Medulla oblongata (tissue), 1 donor: Measurements from ENCODE around the gene SMG5.

Source experiments
- DNase-seq: peaks from one replicate; pipeline ENCODE4 v3.0.0-alpha.2; 2015; ENCODE audit errors: extremely low spot score

Gene SMG5

DNA sequence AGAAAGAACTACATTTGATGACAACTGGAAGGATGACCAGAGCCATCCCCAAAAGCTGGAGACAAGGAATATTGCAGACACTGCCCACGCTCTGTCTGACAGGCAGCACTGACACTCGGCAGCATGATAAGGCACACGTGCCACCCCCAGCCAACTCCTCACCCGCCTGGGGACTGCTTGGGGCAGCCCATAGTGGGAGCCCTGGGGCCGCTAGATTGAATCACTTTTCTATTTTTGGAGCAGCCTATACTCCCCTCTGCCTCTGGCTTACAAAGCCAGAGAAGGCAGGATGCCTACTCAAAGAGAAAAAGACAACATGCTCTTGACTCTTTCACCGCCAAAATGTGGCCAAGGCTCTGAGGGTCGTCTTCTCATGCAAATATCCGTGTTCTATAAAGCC is 1.3 kb downstream of the SMG5 start:
- no peak for DNase-seq

DNA sequence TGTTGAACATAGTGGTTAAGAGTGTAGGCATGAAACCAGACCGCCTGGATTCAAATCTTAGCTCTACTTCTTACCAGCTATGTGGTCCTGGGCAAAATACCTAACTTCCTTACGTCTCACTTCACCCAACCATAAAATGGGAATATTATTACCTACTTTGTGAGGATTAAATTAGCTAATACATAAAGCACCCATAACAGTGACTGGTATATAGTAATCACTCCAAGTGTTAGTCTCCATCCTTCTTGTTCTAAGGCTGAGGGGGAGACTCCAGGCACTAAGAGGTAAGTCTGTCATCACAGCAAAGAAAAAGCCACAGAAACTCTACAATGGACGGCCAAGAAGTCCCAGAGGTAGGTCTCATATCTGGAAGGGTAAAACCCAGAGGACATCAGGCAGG is 2.8 kb downstream of the SMG5 start:
- DNase-seq: no peak

- no peak for DNase-seq
Measured at GRCh38 chr1:156276966-156277381, 5.7 kb downstream of the SMG5 start.

- no peak for DNase-seq
Measured at GRCh38 chr1:156276532-156276931, 6.1 kb downstream of the SMG5 start.

DNA sequence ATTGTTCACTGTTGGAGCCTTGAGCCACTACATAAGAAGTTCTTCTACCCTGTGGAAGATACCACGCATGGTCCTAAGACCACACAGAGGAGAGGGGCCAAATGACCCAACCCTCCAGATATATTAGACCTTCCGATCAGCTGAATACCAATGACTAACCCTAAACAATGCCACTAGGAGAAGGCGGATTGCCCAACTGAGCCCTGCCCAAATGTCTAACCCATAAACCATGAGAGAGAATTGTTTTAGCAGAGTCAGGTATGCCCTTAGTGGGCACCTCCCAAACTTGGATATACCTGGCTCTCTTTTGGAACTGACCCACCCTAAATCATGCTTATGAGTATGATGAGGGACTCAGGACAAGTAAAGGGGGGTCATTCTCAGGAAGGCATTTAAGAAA is 12.3 kb downstream of the SMG5 start:
- DNase-seq: no peak

GRCh38 chr1:156268336-156268735 is 14.3 kb downstream of the SMG5 start:
- no peak for DNase-seq

- DNase-seq: no peak
Measured at GRCh38 chr1:156266051-156266450, 16.6 kb downstream of the SMG5 start.

DNA sequence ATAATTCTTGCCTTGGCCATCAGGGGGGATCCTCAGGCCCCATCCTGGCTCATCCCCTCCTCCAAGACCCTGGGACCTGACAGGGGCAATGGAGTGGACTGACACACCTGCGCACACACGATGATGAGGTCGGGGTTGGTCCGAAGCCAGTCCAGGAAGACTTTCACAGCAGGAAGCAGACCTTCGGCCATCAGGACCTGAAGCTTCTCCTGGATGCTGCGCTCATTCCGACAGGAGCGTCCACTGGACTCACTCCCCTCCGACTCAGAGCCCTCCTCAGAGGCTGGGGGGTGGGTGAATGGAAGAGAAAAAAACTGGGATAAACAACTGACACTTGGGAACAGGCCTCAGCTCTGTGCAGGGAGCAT is 19.4 kb downstream of the SMG5 start:
- no peak for DNase-seq

DNA sequence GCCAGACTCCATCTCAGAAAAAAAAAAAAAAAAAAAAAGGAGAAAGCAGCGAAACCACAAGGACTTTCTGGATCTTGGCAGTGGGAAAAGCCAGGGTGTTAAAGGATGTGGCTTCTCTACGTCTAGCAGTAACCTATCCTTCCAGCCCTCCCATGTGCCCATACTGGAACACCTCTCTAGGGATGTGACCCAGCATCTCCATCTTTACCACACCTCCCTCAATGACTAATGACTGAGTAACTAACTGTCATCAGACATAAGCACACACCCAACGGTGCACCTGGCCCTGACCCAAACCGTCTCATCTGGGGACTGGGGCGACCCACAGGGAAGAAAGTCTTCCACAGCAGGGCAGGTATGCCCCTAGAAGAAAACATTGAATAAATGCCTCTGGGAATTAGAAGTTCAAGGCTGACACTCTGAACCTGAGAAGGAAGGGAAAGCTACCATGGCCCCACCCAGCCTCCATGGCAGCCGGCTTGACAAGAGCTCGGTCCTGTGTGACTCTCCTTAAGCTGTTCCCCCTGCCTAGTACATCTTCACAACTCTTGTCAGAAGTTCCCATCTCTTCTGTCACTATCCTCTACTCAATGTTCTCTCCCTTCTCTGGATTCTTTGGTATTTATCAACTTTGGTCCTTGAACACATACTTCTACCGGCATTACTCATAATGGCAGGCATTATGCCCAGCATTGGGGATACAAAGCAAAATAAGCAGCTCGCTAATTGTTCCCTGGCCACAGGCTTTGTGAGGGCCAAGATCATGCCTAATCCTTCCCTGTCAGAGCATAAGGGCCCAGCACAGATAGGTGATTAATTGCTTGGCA is 20.0 kb downstream of the SMG5 start:
- no peak for DNase-seq

DNA sequence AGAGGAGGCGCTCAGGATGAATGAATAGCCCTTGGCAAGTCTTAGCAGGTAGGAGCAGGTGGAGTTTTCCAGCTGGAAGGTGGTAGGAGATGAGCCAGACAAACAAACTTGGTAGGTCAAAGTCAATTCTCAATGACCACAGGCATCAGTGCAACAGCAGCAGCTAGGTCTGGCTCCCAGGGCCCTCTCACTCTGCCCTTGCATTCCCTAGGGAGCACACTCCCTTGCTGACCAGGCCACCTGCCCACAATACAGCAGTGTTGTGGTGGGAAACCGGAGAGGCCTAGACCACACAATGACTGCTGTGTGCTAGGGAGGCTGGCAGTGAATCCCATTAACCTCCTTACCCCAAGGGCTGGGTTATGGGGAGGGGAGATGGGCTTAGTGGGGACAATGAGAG is 21.7 kb downstream of the SMG5 start:
- peak; percentile 90 for DNase-seq

GRCh38 chr1:156259805-156260204 is 22.8 kb downstream of the SMG5 start:
- DNase-seq: peak; percentile 79

DNA sequence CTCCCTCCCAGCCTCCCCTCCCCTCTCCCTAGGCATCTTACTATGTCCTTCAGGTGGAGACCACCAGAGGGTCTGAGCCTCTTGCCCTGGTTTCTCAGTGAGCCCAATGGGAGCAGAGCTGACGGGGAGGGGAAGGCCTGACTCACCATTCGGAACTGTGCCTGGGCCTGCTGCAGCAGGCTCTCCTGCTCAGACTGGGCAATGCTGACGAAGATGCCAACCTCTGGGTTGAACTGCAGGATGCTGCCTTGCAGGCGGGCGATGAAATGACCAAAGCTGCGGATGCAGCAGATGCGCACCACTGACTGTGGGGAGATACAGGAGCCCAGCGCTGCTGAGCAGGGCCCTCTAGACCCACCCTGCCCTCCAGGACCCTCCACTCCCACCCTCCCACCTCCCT is 23.8 kb downstream of the SMG5 start:
- no peak for DNase-seq

- peak; percentile 55 for DNase-seq
Measured at GRCh38 chr1:156257711-156258110, 24.9 kb downstream of the SMG5 start.

DNA sequence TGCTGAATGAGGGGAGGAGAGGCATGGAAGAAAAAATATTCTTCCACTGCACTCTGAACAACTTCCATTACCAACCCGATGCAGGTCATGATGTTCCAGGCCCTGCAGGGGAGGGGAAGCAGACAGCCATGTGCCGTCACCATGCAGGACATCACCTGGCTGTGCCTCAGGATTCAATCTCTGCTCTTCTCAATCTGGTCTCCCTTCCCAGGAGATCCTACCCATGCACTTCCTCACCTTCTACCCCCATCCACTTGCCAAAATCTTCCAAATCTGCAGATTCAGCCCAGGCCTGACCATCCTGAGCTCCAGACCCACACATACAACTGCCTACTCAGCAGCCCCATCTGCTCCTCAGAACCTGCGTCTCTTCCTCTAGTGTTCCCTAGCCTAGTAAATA is 29.0 kb downstream of the SMG5 start:
- DNase-seq: no peak

GRCh38 chr1:156251527-156251926 is 31.1 kb downstream of the SMG5 start:
- peak; percentile 52 for DNase-seq

DNA sequence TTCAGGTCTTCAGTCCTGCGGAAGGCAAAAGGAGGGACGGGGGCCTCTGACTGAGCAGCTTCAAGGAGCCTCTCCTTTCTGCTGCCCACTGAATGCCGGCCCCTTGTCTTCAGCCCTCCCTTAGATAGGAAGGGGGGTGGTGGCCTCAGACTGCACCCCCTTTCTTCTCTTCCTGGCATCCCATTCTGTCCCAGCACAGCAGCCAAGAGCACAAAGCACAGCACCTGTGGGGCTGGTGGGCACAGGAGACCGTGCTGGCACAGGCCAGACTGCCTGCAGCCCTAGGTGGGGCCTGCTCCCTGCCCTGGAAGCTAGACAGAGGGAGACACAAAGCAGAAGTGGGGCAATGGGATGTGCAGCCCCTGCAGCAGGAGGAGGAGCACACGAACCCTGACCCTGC is 33.0 kb downstream of the SMG5 start:
- no peak for DNase-seq

- DNase-seq: no peak
Measured at GRCh38 chr1:156248323-156248683, 34.3 kb downstream of the SMG5 start.

DNA sequence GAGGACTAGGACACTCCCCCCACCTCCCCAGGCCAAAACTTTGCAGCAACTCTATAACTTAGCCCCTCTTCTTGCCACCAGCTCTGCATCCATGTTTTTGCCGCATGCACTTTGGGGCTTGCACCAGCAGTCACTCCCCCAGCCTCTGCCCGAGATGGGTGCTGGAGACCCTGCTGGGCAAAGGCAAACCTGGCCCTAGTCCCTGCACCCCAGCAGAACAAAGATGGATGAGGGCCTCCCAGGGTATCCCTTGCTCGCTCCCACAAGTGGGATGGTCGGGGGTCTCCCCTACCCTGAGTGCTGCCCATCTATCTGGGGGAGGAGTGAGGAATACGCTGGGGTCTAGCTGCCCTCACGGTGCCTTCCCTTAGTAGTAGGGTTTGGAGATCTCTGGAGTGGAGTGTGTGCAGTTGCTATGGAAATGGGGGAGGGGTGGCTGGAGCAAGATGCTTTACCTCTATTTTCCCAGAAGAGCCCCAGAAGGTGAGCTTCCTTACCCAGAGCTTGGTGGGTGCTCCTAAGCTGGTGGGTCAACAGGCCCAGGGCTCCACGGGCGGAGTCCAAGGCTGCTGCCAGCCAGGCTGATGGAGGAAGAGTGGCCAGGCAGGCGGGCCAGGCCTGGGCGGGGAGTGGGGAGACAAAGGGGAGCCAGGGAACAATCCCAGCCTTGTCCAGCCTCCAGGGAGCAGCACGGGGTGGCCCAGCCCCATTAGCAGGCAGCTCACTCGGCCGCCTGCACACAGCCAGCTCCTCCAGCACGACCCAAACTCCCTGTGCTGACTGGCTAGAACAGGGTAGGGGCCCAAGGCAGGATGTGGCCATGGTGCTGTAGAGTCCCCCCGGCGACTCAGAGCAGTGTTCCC is 34.9 kb downstream of the SMG5 start, which contains the start of gene PAQR6:
PAQR6 (minus strand) TSS at position 597 of the 863 bp plus-strand sequence. CDS start 1,325 bp downstream, outside the sequence.
- DNase-seq: peak; percentile 96

DNA sequence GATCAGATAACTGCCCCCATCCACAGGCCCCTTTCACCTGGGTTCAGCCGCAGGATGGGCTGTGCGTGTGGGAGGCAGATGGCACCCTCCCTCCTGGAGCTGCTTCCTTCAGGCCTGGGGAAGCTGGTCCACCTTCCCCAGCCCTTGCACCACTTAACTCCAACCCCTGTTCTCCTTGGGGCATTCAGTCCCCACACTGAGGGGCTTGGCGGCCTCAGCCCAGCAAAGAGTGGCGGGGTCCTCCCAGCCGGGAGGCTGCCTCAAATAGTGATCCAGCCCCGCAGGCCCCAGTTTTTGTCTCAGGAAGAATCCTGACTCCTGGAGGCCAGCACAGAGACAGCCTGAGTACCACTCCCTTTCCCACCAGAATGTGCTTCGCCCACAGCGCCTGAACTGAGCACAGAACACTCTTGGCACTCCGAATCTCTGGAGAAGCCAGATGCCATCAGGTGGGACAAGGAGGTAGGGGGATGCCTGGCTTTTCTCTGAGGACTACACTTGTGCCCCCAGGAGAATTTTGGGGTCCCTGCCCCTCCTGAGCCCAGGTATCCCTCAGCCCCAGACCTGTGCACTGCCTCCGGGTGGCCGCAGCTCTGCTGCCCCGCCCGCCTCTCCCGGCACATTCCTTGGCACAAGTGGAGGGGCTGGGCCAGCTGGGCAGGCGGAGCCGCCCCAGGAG is 35.7 kb downstream of the SMG5 start:
- peak; percentile 58 for DNase-seq

GRCh38 chr1:156246241-156246780 is 36.3 kb downstream of the SMG5 start:
- DNase-seq: no peak

DNA sequence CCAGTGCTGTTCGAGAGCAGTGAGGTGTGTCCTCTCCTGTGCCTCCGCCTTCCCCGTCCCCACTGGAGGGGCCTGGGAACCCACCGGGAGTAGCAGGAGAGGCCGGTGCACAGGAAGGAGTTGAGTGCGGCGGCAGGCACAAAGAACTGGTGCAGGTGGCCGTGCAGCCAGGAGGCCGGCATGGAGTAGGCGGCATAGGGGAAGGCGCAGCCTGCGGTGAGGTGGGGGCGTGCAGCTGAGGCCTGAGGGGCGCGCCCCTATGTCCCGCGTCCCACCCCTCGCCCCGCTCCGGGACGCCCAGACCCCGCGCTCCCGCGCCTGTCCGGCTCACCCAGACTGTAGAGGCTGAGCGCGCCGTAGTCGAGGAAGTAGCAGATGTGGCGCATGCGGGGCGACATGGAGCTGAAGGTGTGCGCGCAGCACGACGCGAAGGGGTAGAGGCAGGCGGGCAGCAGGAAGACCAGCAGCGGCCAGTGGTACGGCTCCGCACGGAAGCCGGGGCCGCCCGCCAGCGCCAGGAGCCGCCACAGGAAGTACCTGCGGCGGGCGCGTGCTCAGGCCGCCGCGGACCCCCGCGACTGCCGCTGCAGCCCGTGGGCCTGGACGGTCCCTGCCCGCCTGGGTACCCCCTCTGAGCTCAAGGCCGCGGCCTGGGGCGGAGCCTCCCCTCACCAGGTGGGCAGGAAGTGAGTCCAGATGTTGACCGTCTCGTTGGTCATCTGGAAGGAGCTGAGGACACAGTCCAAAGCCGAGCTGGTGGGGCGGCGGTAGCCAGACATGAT is 37.0 kb downstream of the SMG5 start:
- DNase-seq: no peak
